Measurements from ENCODE around the gene FBXO15.

The FBXO15 gene

GRCh38 chr18:74110976-74111375 is 36.7 kb downstream of the FBXO15 start:
- no peak for DNase-seq

GRCh38 chr18:74110149-74110548 is 37.5 kb downstream of the FBXO15 start:
- DNase-seq, result no peak

- no peak for DNase-seq
Measured at GRCh38 chr18:74108460-74108859, 39.2 kb downstream of the FBXO15 start.

- DNase-seq, result no peak
Measured at GRCh38 chr18:74097803-74098202, 49.8 kb downstream of the FBXO15 start.

GRCh38 chr18:74092922-74093321 is 54.7 kb downstream of the FBXO15 start:
- no peak for DNase-seq

- DNase-seq, result no peak
Measured at GRCh38 chr18:74084184-74084855, 63.3 kb downstream of the FBXO15 start.

GRCh38 chr18:74083557-74083952 is 64.1 kb downstream of the FBXO15 start:
- DNase-seq, result no peak

- no peak for DNase-seq
Measured at GRCh38 chr18:74082742-74083556, 64.7 kb downstream of the FBXO15 start.

GRCh38 chr18:74081966-74082741 is 65.5 kb downstream of the FBXO15 start:
- peak; percentile 36 for DNase-seq

GRCh38 chr18:74078257-74078656 is 69.4 kb downstream of the FBXO15 start:
- no peak for DNase-seq

- DNase-seq, result no peak
Measured at GRCh38 chr18:74074668-74075564, 72.7 kb downstream of the FBXO15 start.

GRCh38 chr18:74073957-74074667 is 73.5 kb downstream of the FBXO15 start:
- DNase-seq, result no peak

GRCh38 chr18:74069178-74070050 is 78.2 kb downstream of the FBXO15 start:
- DNase-seq, result no peak

GRCh38 chr18:74068296-74068695 is 79.3 kb downstream of the FBXO15 start:
- no peak for DNase-seq

- no peak for DNase-seq
Measured at GRCh38 chr18:74066018-74066417, 81.6 kb downstream of the FBXO15 start.

- DNase-seq, result no peak
Measured at GRCh38 chr18:74065366-74065765, 82.3 kb downstream of the FBXO15 start.

- DNase-seq, result no peak
Measured at GRCh38 chr18:74064510-74064909, 83.1 kb downstream of the FBXO15 start.

- no peak for DNase-seq
Measured at GRCh38 chr18:74063557-74063956, 84.1 kb downstream of the FBXO15 start.

GRCh38 chr18:74063023-74063422 is 84.6 kb downstream of the FBXO15 start:
- DNase-seq, result no peak

GRCh38 chr18:74062037-74062436 is 85.6 kb downstream of the FBXO15 start:
- DNase-seq, result no peak

GRCh38 chr18:74060579-74060978 is 87.1 kb downstream of the FBXO15 start:
- no peak for DNase-seq

Data from fibroblast of upper back skin (primary cell).